Mesothelial cell of epicardium (in vitro differentiated cells): ENCODE results near the gene MUC20. TPM values are rescaled to one million over a fixed set of nuclear protein-coding genes. Genes with fewer than 3 reads are reported as not detected.
"Not testable (repeated sequence)": the region's sequence is repeated elsewhere in the genome, so short reads cannot be mapped to it uniquely, and the experiment has no call there.

Experiments used
- DNase-seq, 2 experiments: peaks; one replicate each; pipeline ENCODE4 v3.0.0; 2021; ENCODE audit warnings: low spot score in 2 of 2; ENCODE audit not compliant: unreplicated experiment in 2 of 2
- H3K27ac Mint-ChIP-seq: 2 replicates; pipeline ENCODE4 v1.8.0; 2021; ENCODE audit warnings: mixed read lengths
- H3K27me3 Mint-ChIP-seq: 2 replicates; pipeline ENCODE4 v1.8.0; 2021; ENCODE audit warnings: low read depth, mixed read lengths
- H3K36me3 Mint-ChIP-seq: 2 replicates; pipeline ENCODE4 v1.8.0; 2021; ENCODE audit warnings: mixed read lengths
- H3K4me1 Mint-ChIP-seq: 2 replicates; pipeline ENCODE4 v1.8.0; 2021; ENCODE audit warnings: mixed read lengths
- H3K4me3 Mint-ChIP-seq: 2 replicates; pipeline ENCODE4 v1.8.0; 2021; ENCODE audit warnings: mild to moderate bottlenecking, moderate library complexity, mixed read lengths
- H3K9me3 Mint-ChIP-seq: 2 replicates; pipeline ENCODE4 v1.8.0; 2021; ENCODE audit warnings: mixed read lengths
- total RNA-seq: library from RNA; stranded (reverse); gene quantifications from 3 replicates; pipeline ENCODE4 v1.2.1, GENCODE V29; 2021
- TF ChIP-seq, protein P1 (sequence below): fragments of 200-600 bp; sonication (generic); IDR thresholded peaks from one replicate; pipeline ENCODE4 v1.5.0; 2021; ENCODE audit warnings: antibody characterized with exemption; ENCODE audit not compliant: unreplicated experiment

The MUC20 gene
- total RNA-seq, 1 donor from 2014 or later: 11.7 TPM

DNA sequence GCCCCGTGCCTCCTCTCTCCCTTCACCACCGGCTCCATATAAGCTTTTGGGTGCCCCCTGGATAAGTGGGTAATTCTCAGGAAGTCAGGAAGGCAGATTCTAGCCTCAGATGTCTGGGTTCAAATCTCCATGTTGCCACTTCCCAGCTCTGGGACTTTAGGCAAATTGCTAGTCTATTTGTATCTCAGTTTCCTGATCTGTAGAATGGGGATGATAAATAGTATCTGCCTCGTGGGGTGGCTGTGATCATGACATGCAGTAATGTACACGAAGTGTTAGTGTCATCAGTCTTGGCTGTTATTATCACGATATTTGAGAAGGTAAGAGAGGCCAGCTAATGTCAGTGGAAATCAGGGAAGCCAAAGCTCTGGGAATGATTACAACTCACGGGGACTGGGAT is 47.6 kb downstream of the MUC20 start:
- H3K36me3 Mint-ChIP-seq: no peaks in the 10 kb centered on the region
- H3K9me3 Mint-ChIP-seq: no peaks in the 10 kb centered on the region
- no peak overlapping the region for H3K4me3 Mint-ChIP-seq
- TF ChIP-seq, protein P1, sequence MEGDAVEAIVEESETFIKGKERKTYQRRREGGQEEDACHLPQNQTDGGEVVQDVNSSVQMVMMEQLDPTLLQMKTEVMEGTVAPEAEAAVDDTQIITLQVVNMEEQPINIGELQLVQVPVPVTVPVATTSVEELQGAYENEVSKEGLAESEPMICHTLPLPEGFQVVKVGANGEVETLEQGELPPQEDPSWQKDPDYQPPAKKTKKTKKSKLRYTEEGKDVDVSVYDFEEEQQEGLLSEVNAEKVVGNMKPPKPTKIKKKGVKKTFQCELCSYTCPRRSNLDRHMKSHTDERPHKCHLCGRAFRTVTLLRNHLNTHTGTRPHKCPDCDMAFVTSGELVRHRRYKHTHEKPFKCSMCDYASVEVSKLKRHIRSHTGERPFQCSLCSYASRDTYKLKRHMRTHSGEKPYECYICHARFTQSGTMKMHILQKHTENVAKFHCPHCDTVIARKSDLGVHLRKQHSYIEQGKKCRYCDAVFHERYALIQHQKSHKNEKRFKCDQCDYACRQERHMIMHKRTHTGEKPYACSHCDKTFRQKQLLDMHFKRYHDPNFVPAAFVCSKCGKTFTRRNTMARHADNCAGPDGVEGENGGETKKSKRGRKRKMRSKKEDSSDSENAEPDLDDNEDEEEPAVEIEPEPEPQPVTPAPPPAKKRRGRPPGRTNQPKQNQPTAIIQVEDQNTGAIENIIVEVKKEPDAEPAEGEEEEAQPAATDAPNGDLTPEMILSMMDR: no peak
- H3K4me1 Mint-ChIP-seq: no peaks in the 10 kb centered on the region
- H3K27me3 Mint-ChIP-seq: no peaks in the 10 kb centered on the region
- DNase-seq: no peak
- no peak overlapping the region for H3K27ac Mint-ChIP-seq

DNA sequence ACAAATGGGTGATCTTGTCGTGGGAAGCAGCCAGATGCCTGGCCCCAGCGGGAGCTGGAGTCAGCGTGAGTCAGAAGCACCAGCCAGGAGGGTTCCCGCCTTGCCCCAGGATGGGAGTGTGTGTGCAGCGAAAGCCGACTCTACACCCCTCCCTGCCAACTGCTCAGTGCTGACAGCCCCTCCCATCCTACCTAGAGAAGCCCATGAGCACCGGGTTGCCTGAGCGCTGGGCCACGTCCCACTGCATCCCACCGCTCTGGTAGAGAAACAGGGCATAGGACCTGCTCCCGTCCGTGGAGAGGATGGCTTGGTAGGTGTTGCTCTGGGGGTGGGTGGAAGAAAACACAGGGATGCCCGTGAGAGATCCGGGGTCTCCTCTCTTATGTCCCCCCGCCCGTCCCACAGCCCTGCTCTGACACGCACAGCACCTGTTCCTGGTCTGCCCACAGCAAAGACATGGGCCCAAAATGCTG is 48.1 kb downstream of the MUC20 start:
- TF ChIP-seq, protein P1: no peak
- Mint-ChIP-seq H3K36me3 (no peaks in the 10 kb centered on the region), H3K27ac (no peak overlapping the region), H3K9me3 (no peaks in the 10 kb centered on the region), H3K27me3 (no peaks in the 10 kb centered on the region), H3K4me1 (no peaks in the 10 kb centered on the region), H3K4me3 (no peak overlapping the region)
- DNase-seq: no peak

DNA sequence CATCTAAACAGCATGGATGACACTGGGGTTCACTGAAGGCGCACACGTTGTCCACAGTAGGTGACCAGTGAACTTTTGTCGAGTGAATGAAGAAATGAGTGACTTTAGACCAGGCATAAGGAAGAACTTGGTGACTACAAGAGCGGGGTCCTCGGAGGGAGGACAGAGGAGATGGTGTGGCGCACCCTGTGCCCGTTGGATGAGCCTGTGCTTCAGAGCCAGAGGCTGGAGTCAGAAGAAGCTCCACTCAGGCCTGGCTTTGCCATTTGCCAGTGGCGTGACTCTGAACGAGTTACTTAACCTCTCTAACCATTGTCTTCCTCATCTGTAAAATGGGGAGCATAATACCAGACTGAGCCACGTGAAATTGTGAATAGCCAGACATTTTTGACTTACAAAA is 48.8 kb downstream of the MUC20 start:
- no peaks in the 10 kb centered on the region for H3K27me3 Mint-ChIP-seq
- H3K9me3 Mint-ChIP-seq: no peaks in the 10 kb centered on the region
- TF ChIP-seq, protein P1: no peak
- no peak overlapping the region for H3K27ac Mint-ChIP-seq
- no peak overlapping the region for H3K4me3 Mint-ChIP-seq
- H3K36me3 Mint-ChIP-seq: no peaks in the 10 kb centered on the region
- H3K4me1 Mint-ChIP-seq: no peaks in the 10 kb centered on the region
- DNase-seq: no peak

DNA sequence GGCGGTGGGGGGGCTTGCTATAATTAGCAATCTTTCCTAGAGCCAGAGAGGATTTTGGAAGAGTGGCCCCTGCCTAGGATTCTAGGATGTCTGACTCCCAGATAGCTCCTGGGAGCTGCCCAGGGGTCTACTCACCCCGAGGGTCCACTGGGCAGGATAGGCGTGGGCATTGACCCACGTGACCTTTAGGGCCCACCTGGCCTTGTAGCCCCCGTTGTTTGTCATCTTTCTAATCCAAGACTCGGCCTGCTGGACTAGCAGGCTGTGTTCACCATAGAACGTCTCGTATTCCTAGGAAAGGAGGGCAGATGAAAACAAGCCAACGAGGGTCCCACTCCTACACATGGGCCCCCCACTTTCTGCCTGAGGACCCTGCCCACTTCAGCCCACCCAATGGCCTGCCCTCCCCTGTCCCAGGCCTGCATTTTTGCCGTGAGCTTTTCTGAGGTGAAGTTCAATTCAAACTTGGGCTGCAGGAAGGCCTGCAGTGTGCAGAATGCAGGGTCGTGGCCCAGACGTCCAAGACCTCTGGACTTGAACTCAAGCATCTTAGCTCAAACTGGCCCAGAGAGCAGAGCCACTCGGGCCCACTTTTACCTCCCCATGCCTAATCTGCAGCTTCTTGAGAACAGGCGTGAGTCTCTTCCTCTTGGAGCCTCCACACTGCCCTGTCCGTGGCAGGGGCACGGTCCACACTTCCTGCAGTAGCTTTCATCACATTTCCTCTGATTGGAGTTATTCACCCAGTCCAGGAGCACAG is 49.5 kb downstream of the MUC20 start:
- no peaks in the 10 kb centered on the region for H3K36me3 Mint-ChIP-seq
- no peaks in the 10 kb centered on the region for H3K9me3 Mint-ChIP-seq
- no peak overlapping the region for H3K27ac Mint-ChIP-seq
- no peaks in the 10 kb centered on the region for H3K4me1 Mint-ChIP-seq
- no peak overlapping the region for H3K4me3 Mint-ChIP-seq
- TF ChIP-seq, protein P1: no peak
- no peak for DNase-seq
- H3K27me3 Mint-ChIP-seq: no peaks in the 10 kb centered on the region

DNA sequence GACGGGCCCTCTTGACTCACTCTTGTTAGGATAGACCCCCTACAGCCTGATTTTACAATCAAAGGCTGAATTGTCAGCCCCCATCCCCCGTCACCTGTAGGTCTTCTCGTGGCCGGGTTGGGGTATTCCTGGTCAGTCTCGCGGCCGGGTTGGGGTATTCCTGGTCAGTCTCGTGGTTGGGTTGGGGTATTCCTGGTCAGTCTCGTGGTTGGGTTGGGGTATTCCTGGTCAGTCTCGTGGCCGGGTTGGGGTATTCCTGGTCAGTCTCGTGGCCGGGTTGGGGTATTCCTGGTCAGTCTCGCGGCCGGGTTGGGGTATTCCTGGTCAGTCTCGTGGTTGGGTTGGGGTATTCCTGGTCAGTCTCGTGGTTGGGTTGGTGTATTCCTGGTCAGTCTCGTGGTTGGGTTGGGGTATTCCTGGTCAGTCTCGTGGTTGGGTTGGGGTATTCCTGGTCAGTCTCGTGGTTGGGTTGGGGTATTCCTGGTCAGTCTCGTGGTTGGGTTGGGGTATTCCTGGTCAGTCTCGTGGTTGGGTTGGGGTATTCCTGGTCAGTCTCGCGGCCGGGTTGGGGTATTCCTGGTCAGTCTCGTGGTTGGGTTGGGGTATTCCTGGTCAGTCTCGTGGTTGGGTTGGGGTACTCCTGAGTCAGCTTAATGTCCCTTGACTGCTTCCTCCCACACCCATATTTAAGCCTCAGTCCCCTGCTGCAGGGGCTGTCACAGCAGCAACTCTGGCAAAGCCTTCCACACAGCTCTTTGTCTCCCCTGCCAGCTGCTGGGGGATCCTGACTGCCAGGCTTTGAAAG is 50.3 kb downstream of the MUC20 start:
- H3K27ac Mint-ChIP-seq, H3K27me3 Mint-ChIP-seq, H3K4me1 Mint-ChIP-seq, H3K36me3 Mint-ChIP-seq, H3K4me3 Mint-ChIP-seq, H3K9me3 Mint-ChIP-seq: not testable (repeated sequence)
- DNase-seq: peak in 1 of 2 experiments; percentile 21
